Measurements from ENCODE around the gene PYCR2.

PYCR2 gene

GRCh38 chr1:225876900-225877510 lies 47.0 kb downstream of the PYCR2 start:
- no peak for DNase-seq (ENCODE audit: low spot score)

GRCh38 chr1:225875044-225875815 lies 48.8 kb downstream of the PYCR2 start:
- no peak for DNase-seq (ENCODE audit: low spot score)

- no peak for DNase-seq (ENCODE audit: low spot score)
Measured at GRCh38 chr1:225874431-225874830, 49.6 kb downstream of the PYCR2 start.

- no peak for DNase-seq (ENCODE audit: low spot score)
Measured at GRCh38 chr1:225873281-225873850, 50.7 kb downstream of the PYCR2 start.

GRCh38 chr1:225872075-225872430 lies 52.0 kb downstream of the PYCR2 start:
- DNase-seq (ENCODE audit: low spot score) = no peak

- no peak for DNase-seq (ENCODE audit: low spot score)
Measured at GRCh38 chr1:225871359-225872074, 52.5 kb downstream of the PYCR2 start.

GRCh38 chr1:225870911-225871310 lies 53.1 kb downstream of the PYCR2 start:
- DNase-seq (ENCODE audit: low spot score) = no peak
